Measurements from ENCODE around the gene NOS1AP.
"Not testable (repeated sequence)": the region's sequence is repeated elsewhere in the genome, so short reads cannot be mapped to it uniquely, and the experiment has no call there.

The NOS1AP gene

GRCh38 chr1:162036163-162036562, 33.3 kb upstream of the NOS1AP start:
- Histone ChIP-seq H3K27ac (no peak overlapping the region), H3K4me3 (no peak overlapping the region)
- DNase-seq (ENCODE audit: low spot score) = no peak
- TF ChIP-seq CTCF (IDR thresholded peaks at IDR 0.05) = no peak

GRCh38 chr1:162038624-162039023, 30.9 kb upstream of the NOS1AP start:
- Histone ChIP-seq H3K4me3 (no peak overlapping the region), H3K27ac (no peak overlapping the region)
- no peak for DNase-seq (ENCODE audit: low spot score)
- no peak for TF ChIP-seq CTCF (IDR thresholded peaks at IDR 0.05)

GRCh38 chr1:162040001-162040400, 29.5 kb upstream of the NOS1AP start:
- Histone ChIP-seq H3K27ac (no peak overlapping the region), H3K4me3 (no peak overlapping the region)
- TF ChIP-seq CTCF (IDR thresholded peaks at IDR 0.05) = no peak
- DNase-seq (ENCODE audit: low spot score) = no peak

- TF ChIP-seq CTCF (IDR thresholded peaks at IDR 0.05) = no peak
- Histone ChIP-seq H3K4me3 (no peak overlapping the region), H3K27ac (no peak overlapping the region)
- no peak for DNase-seq (ENCODE audit: low spot score)
Measured at GRCh38 chr1:162040657-162041056, 28.8 kb upstream of the NOS1AP start.

- Histone ChIP-seq H3K4me3 (no peak overlapping the region), H3K27ac (no peak overlapping the region)
- no peak for DNase-seq (ENCODE audit: low spot score)
- no peak for TF ChIP-seq CTCF (IDR thresholded peaks at IDR 0.05)
Measured at GRCh38 chr1:162042361-162042760, 27.1 kb upstream of the NOS1AP start.

- TF ChIP-seq CTCF (IDR thresholded peaks at IDR 0.05) = no peak
- H3K27ac ChIP-seq = no peak overlapping the region
- H3K4me3 ChIP-seq = no peak overlapping the region
- DNase-seq (ENCODE audit: low spot score) = no peak
Measured at GRCh38 chr1:162046921-162047320, 22.6 kb upstream of the NOS1AP start.

- not testable (repeated sequence) for H3K4me3 ChIP-seq; H3K27ac ChIP-seq; DNase-seq (ENCODE audit: low spot score)
Measured at GRCh38 chr1:162053949-162054348, 15.5 kb upstream of the NOS1AP start.

GRCh38 chr1:162055062-162055461, 14.4 kb upstream of the NOS1AP start:
- TF ChIP-seq CTCF (IDR thresholded peaks at IDR 0.05) = no peak
- H3K27ac ChIP-seq = no peak overlapping the region
- DNase-seq (ENCODE audit: low spot score) = no peak
- no peak overlapping the region for H3K4me3 ChIP-seq

All from coronary artery (tissue), 2 donors.